Memory B cell (primary cell): ENCODE data around the gene TACO1.
A peak's percentile ranks its signal among the peaks of the same experiment; 100 is the strongest.

Experiments used
- ATAC-seq: fragments of 150-1000 bp; cut with Tn5 transposase; 2 replicates; pipeline ENCODE4 v1.10.0; 2021; ENCODE audit warnings: low read depth, mild to moderate bottlenecking, moderate library complexity
- DNase-seq, 2 donors: peaks; one replicate each; pipeline ENCODE4 v3.0.0; 2022; ENCODE audit warnings: low spot score in 2 of 2
- H3K27ac Mint-ChIP-seq: one replicate; pipeline ENCODE4 v1.8.0; 2022; ENCODE audit warnings: mild to moderate bottlenecking, moderate library complexity, mixed read lengths
- H3K27me3 Mint-ChIP-seq: one replicate; pipeline ENCODE4 v1.8.0; 2022; ENCODE audit warnings: mixed read lengths
- H3K36me3 Mint-ChIP-seq: one replicate; pipeline ENCODE4 v1.8.0; 2022; ENCODE audit warnings: mild to moderate bottlenecking, mixed read lengths
- H3K4me1 Mint-ChIP-seq: one replicate; pipeline ENCODE4 v1.8.0; 2022; ENCODE audit warnings: mixed read lengths
- H3K4me3 Mint-ChIP-seq: one replicate; pipeline ENCODE4 v1.8.0; 2022; ENCODE audit warnings: mild to moderate bottlenecking, moderate library complexity, mixed read lengths
- H3K9me3 Mint-ChIP-seq: one replicate; pipeline ENCODE4 v1.8.0; 2022; ENCODE audit warnings: mixed read lengths

The TACO1 gene

GRCh38 chr17:63600569-63601438 is at the start of gene TACO1:
TSS of gene TACO1 (plus strand) at chr17:63600895. CDS start at chr17:63601084, 189 bp downstream.
- peak; percentile 97 for ATAC-seq
- H3K4me1 Mint-ChIP-seq, result peaks cover 5% of the 10 kb centered on the region
- H3K4me3 Mint-ChIP-seq, result peak within 1 kb of the TSS; percentile 88
- peak; percentile 76 to 84 for DNase-seq
- no peaks in the 10 kb centered on the region for H3K27me3 Mint-ChIP-seq
- H3K27ac Mint-ChIP-seq, result peak within 1 kb of the TSS; percentile 93
- no peaks in the 10 kb centered on the region for H3K9me3 Mint-ChIP-seq
- H3K36me3 Mint-ChIP-seq, result peaks cover 11% of the 10 kb centered on the region

GRCh38 chr17:63552211-63552610 is 48.5 kb upstream of the TACO1 start:
- Mint-ChIP-seq H3K36me3 (peaks cover 7% of the 10 kb centered on the region), H3K4me3 (peak overlapping the region; percentile 96), H3K4me1 (peaks cover 44% of the 10 kb centered on the region), H3K27ac (no peak overlapping the region), H3K9me3 (no peaks in the 10 kb centered on the region), H3K27me3 (no peaks in the 10 kb centered on the region)
- no peak for ATAC-seq
- DNase-seq, result no peak

GRCh38 chr17:63555500-63556156 is 45.1 kb upstream of the TACO1 start:
- Mint-ChIP-seq H3K4me1 (peaks cover 53% of the 10 kb centered on the region), H3K27ac (peak overlapping the region; percentile 21), H3K27me3 (no peaks in the 10 kb centered on the region), H3K4me3 (no peak overlapping the region), H3K36me3 (peaks cover 10% of the 10 kb centered on the region), H3K9me3 (no peaks in the 10 kb centered on the region)
- ATAC-seq, result no peak
- DNase-seq, result no peak

GRCh38 chr17:63557416-63557815 is 43.3 kb upstream of the TACO1 start:
- H3K36me3 Mint-ChIP-seq, result peaks cover 10% of the 10 kb centered on the region
- H3K4me1 Mint-ChIP-seq, result peaks cover 46% of the 10 kb centered on the region
- ATAC-seq (no peak), DNase-seq (no peak)
- H3K27ac Mint-ChIP-seq, result no peak overlapping the region
- no peaks in the 10 kb centered on the region for H3K27me3 Mint-ChIP-seq
- no peak overlapping the region for H3K4me3 Mint-ChIP-seq
- H3K9me3 Mint-ChIP-seq, result no peaks in the 10 kb centered on the region

GRCh38 chr17:63558441-63558840 is 42.3 kb upstream of the TACO1 start:
- no peak for DNase-seq
- Mint-ChIP-seq H3K27ac (no peak overlapping the region), H3K36me3 (peaks cover 10% of the 10 kb centered on the region), H3K4me3 (no peak overlapping the region), H3K9me3 (no peaks in the 10 kb centered on the region), H3K4me1 (peaks cover 40% of the 10 kb centered on the region), H3K27me3 (no peaks in the 10 kb centered on the region)
- ATAC-seq, result no peak

GRCh38 chr17:63561819-63562218 is 38.9 kb upstream of the TACO1 start:
- Mint-ChIP-seq H3K4me3 (no peak overlapping the region), H3K27ac (no peak overlapping the region), H3K4me1 (peaks cover 34% of the 10 kb centered on the region), H3K36me3 (peaks cover 7% of the 10 kb centered on the region), H3K27me3 (no peaks in the 10 kb centered on the region), H3K9me3 (no peaks in the 10 kb centered on the region)
- DNase-seq (no peak), ATAC-seq (no peak)

GRCh38 chr17:63563339-63563738 is 37.4 kb upstream of the TACO1 start:
- Mint-ChIP-seq H3K9me3 (no peaks in the 10 kb centered on the region), H3K4me3 (no peak overlapping the region), H3K27ac (no peak overlapping the region), H3K27me3 (no peaks in the 10 kb centered on the region), H3K4me1 (peaks cover 28% of the 10 kb centered on the region), H3K36me3 (no peaks in the 10 kb centered on the region)
- DNase-seq (no peak), ATAC-seq (no peak)

GRCh38 chr17:63564562-63564961 is 36.1 kb upstream of the TACO1 start:
- no peaks in the 10 kb centered on the region for H3K9me3 Mint-ChIP-seq
- ATAC-seq (no peak), DNase-seq (no peak)
- no peaks in the 10 kb centered on the region for H3K27me3 Mint-ChIP-seq
- H3K4me3 Mint-ChIP-seq, result no peak overlapping the region
- H3K27ac Mint-ChIP-seq, result peak overlapping the region; percentile 46
- H3K36me3 Mint-ChIP-seq, result peaks cover 2% of the 10 kb centered on the region
- H3K4me1 Mint-ChIP-seq, result peaks cover 35% of the 10 kb centered on the region

GRCh38 chr17:63567229-63567628 is 33.5 kb upstream of the TACO1 start:
- no peaks in the 10 kb centered on the region for H3K9me3 Mint-ChIP-seq
- DNase-seq (no peak), ATAC-seq (no peak)
- no peak overlapping the region for H3K4me3 Mint-ChIP-seq
- no peak overlapping the region for H3K27ac Mint-ChIP-seq
- H3K4me1 Mint-ChIP-seq, result peaks cover 39% of the 10 kb centered on the region
- H3K27me3 Mint-ChIP-seq, result no peaks in the 10 kb centered on the region
- H3K36me3 Mint-ChIP-seq, result peaks cover 4% of the 10 kb centered on the region

GRCh38 chr17:63568563-63568962 is 32.1 kb upstream of the TACO1 start:
- H3K9me3 Mint-ChIP-seq, result no peaks in the 10 kb centered on the region
- no peak for ATAC-seq
- H3K36me3 Mint-ChIP-seq, result peaks cover 4% of the 10 kb centered on the region
- DNase-seq, result no peak
- H3K27me3 Mint-ChIP-seq, result no peaks in the 10 kb centered on the region
- H3K4me1 Mint-ChIP-seq, result peaks cover 36% of the 10 kb centered on the region
- no peak overlapping the region for H3K27ac Mint-ChIP-seq
- no peak overlapping the region for H3K4me3 Mint-ChIP-seq

GRCh38 chr17:63571632-63572310 is 28.9 kb upstream of the TACO1 start:
- Mint-ChIP-seq H3K27ac (peak overlapping the region; percentile 18), H3K9me3 (no peaks in the 10 kb centered on the region), H3K36me3 (peaks cover 9% of the 10 kb centered on the region), H3K4me1 (peaks cover 31% of the 10 kb centered on the region), H3K4me3 (no peak overlapping the region), H3K27me3 (no peaks in the 10 kb centered on the region)
- no peak for ATAC-seq
- DNase-seq, result no peak

- DNase-seq (no peak), ATAC-seq (no peak)
- Mint-ChIP-seq H3K9me3 (no peaks in the 10 kb centered on the region), H3K36me3 (peaks cover 11% of the 10 kb centered on the region), H3K4me3 (no peak overlapping the region), H3K4me1 (peaks cover 28% of the 10 kb centered on the region), H3K27me3 (no peaks in the 10 kb centered on the region), H3K27ac (peak overlapping the region; percentile 2)
Measured at GRCh38 chr17:63573634-63574033, 27.1 kb upstream of the TACO1 start.

GRCh38 chr17:63578027-63578768 is 22.5 kb upstream of the TACO1 start:
- no peaks in the 10 kb centered on the region for H3K27me3 Mint-ChIP-seq
- no peak overlapping the region for H3K27ac Mint-ChIP-seq
- ATAC-seq (no peak), DNase-seq (no peak)
- H3K4me3 Mint-ChIP-seq, result no peak overlapping the region
- H3K36me3 Mint-ChIP-seq, result peaks cover 27% of the 10 kb centered on the region
- H3K4me1 Mint-ChIP-seq, result peaks cover 13% of the 10 kb centered on the region
- H3K9me3 Mint-ChIP-seq, result no peaks in the 10 kb centered on the region

- Mint-ChIP-seq H3K4me1 (peaks cover 12% of the 10 kb centered on the region), H3K27ac (peak overlapping the region; percentile 43), H3K27me3 (no peaks in the 10 kb centered on the region), H3K9me3 (no peaks in the 10 kb centered on the region), H3K36me3 (peaks cover 29% of the 10 kb centered on the region), H3K4me3 (no peak overlapping the region)
- no peak for DNase-seq
- ATAC-seq, result no peak
Measured at GRCh38 chr17:63578769-63579111, 22.0 kb upstream of the TACO1 start.
